NCI-H748 treated with DMSO at 0.1 percent for 48 hours (cell line): ENCODE results near the gene TXNRD1.
"Not testable (repeated sequence)": the region's sequence is repeated elsewhere in the genome, so short reads cannot be mapped to it uniquely, and the experiment has no call there.

Source experiments
- DNase-seq: peaks from one replicate; lab custom pipeline; 2025; lab: John Stamatoyannopoulos, UW

Gene TXNRD1

DNA sequence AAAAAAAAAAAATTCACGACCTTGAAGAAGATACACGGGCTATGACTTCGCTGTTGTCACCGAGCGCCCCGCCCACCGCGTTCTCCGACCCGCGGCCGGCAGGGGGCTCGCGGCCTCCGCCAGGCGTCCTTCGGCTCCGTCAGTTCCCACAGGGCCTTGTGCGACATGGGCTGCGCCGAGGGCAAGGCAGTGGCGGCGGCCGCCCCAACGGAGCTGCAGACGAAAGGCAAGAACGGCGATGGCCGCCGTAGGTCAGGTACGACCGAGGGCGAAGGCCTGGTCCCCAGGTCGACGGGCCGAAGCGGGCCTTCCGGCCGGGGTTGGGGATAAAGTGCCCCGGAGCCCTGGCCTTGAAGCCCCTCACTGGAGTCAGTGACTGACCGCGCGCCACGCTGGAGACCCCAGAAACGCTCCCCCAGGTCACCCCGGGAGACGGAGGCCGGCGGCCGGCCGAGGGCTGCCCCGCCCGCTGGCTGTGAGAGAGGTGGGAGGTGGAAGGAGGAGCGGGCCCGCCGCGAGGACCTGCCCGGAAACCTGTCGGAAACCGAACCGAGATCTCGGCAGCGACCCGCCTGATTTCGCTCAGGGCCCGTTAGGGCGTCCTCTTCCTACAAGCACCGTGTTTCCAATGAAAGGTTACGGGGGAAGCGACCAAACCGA is at the start of gene TXNRD1:
TXNRD1 (plus strand) TSS at position 142 of the 660 bp plus-strand sequence; CDS start at position 166, 24 bp downstream.
- DNase-seq: no peak

DNA sequence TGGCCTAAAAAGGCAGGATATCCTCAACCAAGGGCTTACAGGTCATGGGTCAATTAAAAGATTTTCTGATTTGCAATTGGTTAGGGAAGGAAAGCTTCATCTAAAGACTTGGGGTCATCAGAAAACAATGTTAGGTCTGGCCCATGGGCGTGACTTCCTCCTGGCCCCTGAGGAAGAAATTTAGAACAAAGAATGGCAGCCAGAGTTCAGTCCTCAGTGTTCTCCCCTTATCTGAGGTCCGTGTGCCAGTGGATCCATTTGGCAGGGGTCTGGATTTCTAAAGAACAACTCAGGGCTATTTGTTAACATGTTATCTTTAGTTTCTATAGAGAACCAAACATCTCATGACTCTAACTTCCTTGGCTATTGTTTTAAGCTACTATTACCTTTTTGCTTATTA is 49.8 kb upstream of the TXNRD1 start:
- DNase-seq: no peak

DNA sequence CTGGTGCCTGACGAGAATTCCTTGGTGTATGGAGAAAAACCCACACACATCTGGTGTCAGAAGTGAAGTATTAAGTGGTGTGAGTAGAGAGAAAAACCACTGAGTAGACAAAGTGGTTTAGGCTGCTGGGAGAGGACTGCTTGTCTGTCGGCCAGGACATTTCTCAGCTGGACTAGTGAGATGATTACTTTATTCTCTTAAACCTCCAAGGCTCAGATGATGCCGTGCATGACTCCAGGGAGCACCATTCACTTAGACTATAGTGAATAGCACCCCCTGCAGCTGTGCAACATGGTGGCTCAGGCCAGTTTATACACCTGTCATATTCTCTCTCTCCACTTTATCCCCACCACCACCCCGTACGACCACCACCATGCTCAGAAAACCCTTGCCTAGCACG is 49.1 kb upstream of the TXNRD1 start:
- DNase-seq: no peak

DNA sequence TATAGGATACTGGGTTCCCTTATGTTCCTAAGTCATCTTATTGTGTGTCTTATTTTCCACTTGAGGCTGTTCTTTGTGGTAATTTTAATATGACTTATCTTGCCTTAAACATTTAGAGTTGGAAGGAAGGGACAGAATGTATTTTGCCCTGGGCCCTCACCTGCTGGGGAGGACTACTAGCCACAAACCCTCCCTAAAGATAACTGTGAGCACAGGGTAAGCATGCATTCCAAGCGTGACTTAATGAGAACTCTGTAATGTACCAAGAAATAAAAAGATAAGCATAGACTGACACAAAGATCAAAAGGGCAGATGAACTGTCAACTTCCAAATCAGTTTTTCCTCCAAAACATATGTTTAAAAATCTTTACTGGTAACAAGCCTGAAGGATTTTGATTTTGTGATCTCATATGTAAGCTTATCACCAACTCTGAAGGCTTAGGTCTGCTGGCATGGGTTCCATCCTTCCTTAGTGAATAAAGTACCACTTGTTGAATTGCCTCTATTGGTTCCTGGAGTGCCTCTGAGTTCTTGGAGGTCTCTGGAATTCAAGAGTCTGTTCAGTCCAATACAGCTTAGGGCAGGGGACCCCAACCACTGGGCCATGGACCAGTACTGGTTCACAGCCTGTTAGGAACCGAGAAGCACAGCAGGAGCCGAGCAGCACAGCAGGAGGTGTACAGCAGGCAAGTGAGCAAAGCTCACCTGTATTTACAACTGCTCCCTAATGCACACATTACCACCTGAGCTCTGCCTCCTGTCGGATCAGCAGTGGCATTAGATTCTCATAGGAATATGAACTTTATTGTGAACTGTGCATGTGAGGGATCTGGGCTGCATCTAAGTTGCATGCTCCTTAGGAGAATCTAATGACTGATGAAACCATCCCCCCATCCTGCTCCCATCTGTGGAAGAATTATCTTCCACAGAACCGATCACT is 47.8 kb upstream of the TXNRD1 start:
- DNase-seq: no peak

DNA sequence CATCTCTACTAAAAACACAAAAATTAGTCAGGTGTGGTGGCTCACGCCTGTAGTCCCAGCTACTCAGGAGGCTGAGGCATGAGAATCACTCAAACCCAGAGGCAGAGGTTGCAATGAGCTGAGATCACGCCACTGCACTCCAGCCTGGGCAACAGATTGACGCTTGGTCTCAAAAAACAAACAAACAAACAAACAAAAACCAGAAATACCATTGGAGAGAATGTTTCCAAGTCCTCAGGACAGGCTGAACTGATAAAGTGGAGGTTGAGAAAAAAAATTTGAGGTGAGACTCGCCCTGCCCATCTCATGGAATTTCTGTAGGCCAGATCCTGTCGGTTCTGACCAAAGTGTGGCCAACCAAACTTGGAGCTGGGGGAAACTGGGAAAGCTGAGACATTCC is 47.0 kb upstream of the TXNRD1 start:
- DNase-seq: no peak

DNA sequence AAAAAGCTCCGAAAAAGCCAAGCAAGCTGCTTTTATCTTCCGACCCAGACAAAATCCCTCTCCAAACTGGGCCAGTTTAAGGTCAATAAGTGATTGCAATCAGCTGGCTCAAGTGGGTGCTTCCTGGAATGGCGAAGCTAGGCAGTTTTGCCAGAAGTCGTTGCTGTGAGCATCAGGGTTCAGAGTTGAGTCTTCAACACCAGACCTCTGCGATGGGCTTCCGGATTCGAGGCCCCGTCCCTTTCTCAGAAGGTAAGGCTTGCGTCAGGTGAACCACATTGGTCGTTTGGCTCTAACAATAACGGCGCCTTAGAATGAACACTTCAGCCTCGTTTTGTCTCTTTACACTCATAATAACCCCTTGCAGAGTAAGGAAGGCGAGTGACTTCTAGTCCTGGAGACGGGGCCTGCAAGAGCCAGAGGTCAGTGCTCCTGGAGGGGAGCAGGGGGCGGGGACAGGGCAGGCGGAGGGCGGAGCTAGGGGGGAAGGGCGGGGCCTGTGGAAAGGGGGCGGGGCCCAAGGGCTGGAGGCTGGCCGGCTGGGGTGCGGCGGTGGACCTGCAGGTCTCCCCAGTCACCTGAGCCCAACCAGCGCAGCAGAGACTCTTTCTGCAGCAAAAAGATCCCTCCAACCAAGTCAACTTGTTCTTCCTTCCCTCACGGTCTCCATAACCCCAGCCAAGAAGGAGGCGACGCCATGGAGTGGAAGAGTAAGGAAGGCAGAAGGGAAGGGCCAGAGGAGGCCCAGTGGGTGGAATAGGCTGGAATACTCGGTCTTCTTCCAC is 43.6 kb upstream of the TXNRD1 start:
- DNase-seq: no peak

DNA sequence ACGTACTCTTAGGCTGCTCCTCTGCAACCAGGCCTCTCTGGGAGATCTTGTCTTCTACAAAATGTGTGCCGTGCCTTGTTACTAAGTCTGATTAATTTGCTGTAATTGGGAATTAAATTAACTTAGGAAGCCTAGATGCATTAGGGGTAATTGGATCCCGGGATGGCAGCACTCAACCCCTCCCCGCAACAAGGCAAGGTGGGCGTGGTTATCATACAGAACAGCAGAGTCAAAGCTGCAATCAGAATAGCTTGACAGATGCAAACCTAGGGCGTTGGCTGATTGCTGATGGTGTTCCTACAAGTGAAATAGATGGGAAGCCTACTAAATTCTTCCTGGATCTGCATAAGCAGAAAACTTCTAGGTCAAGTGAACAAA is 43.0 kb upstream of the TXNRD1 start:
- no peak for DNase-seq

DNA sequence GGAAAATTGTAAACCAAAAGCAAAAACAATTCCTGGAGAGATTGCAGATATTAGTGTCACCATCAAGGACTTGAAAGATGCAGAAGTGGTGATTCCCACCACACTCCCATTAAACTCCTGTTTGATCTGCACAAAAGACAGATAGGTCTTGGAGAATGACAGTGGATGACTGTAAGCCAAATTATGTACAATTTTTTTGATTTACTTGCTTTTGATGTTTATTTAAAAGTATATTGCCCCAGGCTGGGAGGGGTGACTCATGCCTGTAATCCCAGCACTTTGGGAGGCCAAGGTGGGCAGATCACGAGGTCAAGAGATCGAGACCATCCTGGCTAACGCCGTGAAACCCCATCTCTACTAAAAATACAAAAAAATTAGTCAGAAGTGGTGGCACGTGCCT is 41.8 kb upstream of the TXNRD1 start:
- not testable (repeated sequence) for DNase-seq

DNA sequence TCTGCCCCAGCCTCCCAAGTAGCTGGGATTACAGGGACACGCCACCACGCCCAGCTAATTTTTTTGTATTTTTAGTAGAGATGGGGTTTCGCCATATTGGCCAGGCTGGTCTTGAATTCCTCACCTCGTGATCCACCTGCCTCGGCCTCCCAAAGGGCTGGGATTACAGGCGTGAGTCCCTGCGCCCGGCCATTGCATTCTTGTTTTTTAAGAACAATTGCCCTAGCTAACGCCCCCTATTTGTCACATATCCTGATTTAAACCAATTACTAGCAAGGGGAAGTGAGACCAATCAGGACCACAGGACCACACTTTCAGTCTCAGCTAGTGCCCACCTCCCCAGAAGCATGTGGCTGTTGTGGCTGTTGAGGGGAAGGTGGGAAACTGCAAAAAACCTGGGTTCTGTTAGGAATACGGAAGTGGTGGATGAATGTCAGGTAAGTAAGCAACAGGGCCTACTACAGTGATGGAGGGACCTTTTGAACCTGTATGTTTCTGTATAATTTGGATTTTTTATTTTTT is 39.8 kb upstream of the TXNRD1 start:
- no peak for DNase-seq

DNA sequence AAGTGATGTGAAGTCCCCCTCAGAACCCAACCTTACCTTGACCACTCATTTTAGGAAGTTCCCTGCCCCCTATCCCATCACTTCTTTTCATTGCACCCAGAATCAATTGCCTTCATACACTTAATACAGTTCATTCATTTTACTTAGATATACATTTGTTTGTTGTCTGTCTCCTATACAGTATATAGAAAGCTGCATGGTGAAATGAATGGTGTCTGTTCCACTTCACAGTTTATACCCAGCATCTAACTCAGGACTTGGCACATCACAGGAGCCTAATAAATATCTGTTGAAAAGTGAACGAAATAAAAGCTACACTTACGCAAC is 38.3 kb upstream of the TXNRD1 start:
- DNase-seq: no peak

DNA sequence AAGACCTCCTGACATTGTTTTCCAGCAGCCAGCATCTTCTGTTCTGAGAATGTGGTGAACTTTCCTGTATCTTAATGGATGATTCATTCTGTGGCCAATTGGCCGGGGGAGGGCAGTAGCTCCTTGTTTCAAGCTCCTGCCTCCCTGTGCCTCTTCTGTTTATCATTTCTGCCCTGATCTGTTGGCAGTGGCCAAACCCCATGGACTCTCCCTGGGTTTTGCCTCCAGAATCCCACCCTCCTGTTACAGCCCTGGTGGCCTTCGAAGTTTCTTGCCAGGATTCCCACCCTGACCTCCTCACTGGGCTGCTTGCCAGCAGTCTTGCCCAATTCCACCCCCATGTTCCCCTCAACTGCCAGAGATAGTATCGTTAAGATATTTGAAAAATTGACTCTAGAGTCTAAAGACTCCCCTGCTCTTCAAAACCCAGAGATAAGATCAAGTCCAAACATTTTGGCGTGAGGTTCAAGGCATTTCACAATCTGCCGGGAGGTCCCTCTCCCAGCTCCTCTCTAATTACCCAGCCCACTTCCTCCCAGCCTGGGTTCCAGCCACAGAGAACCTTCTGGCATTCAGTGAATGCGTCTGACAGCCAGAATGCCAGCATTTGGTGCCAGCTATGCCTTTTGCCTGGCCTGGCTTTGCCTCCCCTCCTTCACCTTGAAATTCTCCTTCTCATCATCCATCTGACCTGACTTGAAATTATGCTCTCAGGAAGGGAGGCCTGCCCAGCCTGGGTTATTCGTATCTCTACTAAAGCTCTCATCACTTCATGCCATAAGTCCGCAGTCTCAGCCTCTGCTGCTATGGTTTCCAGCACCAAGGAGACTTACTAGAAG is 37.7 kb upstream of the TXNRD1 start:
- no peak for DNase-seq

DNA sequence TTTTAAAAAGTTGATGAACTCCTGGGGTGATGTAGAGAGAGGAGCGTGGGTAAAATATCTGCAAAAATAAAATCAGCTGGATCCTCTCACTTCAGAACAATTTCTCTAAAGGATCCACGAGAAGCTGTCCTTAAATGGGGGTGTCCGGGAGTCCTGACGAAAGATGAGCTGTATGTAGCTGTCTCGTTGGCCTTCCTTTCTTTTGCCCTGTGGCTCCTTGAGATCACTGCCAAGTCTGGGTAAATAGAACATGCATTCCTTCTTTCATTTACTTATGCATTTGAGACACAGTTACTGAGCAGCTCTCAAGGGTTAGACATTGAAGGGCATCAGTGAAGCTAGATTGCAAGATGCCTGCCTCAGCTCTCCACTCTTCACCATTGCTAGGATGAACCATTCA is 35.2 kb upstream of the TXNRD1 start:
- DNase-seq: no peak

DNA sequence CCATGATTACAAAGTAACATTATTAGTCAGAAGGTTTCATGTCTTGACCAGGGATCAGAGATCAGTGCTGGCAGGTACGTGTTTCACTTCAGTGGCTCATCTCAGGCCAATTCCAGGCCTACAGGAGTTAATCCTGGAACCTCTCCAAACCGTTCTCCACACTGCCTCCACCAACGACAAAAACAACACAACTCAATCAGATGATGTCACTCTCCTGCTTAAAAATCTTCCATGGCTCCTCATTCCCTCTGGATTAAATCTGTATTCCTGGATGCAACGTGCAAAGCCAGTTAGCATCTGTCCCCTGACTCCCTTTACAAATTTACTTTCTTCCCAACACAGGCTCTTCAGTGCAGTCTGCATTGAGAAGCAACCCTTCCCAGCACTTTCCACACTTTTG is 34.3 kb upstream of the TXNRD1 start:
- DNase-seq: no peak

DNA sequence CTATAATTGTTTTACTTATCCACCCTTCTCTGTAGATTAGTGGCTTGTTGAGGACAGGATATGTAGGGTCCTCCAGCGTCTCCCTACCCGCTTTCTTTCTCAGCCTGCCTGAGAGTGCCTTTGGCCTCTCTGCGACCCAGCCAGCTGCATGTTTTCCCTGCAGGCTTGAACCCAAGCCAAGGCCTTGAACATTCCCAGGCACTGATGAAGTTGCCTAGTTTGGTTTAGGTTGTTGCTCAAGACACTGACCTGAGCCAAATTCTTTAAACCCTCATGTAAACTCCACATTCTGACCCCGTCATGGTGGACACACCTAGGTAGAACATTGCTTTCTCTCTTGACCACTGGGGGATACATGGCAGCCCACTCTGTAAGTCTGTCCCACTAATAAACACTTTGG is 33.4 kb upstream of the TXNRD1 start:
- no peak for DNase-seq

DNA sequence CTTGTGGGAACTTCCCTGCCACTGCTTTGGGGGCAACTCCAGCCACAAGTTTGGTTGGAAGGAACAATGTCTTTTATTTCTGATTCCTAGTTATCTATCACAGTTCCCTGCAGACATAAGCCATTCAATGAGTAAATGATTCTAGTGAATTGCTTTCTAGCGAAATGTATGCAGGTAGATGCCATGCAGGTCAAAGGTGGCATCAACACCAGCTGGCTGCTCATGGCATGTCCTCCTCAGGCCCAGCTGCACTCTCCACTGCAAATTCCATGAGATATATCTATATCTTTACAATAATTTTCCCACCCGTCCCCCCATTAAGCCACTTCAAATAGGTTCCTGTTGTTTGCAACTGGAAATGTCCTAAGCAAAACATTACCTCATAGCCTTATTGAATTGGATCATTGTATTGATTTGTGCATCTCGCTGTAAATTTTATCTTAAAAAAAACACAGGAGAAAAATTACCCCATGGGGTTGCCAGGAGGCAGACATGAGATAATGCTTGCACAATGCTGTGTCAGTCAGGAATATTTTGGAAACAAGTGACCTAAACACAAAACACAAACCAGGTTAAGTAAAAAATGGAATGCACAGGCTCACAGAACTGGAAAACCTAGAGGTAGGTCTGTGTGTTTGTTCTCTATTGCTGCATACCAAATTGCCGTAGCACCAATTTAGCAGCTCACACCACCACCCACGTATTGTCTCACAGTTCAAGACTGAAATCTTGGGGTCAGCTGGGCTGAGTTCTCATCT is 32.8 kb upstream of the TXNRD1 start:
- DNase-seq: no peak

DNA sequence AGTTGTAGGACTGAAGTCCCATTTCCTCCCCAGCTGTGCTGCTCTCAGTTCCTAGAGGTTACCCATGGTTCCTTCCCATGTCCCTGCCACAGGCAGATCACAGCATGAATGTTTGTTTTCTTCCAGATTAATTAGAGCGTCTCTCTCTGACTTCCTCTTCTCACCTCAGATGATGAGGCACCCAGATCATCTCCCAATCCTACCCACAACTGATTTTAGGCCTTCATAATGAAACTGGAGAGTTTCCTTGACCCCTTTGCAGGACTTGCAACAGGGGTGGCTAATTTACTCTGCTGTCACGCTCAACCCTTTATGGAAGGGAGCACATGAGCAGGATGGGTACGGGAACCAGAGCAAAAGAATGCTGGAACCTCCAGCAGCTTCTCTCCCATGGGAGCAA is 32.1 kb upstream of the TXNRD1 start:
- DNase-seq: no peak

DNA sequence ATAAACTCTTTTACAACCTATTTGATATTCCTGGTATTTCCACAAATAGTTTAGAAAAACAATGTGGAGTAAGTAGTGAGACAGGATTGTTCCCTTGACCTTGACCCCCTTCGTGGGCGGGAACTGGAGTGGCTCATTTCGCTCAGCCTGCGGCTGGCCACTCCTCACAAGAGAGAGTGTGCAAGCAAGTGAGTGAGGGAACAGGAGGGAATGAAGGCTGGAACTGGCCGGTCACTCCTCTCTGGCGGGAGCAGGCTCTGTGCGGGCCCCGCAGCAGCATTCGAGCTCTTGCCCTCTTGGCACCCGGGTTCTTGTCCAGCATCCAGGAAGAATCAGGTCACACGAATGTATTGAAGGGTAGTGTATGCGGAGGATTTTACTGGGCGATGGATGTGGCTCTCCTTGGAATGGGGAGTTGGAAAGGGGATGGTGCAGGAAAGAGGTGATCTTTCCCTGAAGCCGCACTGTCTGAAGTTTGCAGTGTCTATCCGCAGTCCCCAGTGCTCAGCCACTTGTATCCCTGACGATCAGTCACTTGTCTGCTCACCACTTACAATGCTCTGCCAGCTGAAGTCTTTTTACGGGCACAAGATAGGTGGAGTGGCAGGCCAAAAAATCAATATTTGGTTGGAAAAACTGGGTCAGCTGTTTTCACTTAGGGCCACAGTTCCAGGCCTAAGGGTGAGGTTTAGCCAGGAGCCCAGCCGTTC is 28.0 kb upstream of the TXNRD1 start:
- DNase-seq: no peak

DNA sequence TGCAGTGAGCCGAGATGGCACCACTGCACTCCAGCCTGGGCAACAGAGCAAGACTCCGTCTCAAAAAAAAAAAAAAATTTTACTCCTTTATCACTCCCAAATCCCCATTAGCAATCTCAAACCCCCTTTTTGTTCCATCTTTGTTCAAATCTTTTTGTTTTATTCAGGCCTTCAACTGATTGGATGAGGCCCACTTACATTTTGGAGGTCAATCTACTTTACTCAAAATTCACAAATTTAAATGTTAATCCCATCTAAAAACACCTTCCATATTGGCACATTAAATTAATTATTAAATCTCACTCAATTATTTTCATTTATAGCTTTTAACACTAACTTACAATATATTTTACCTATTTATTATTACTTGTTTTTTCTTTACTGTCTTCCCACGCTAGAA is 27.0 kb upstream of the TXNRD1 start:
- no peak for DNase-seq

DNA sequence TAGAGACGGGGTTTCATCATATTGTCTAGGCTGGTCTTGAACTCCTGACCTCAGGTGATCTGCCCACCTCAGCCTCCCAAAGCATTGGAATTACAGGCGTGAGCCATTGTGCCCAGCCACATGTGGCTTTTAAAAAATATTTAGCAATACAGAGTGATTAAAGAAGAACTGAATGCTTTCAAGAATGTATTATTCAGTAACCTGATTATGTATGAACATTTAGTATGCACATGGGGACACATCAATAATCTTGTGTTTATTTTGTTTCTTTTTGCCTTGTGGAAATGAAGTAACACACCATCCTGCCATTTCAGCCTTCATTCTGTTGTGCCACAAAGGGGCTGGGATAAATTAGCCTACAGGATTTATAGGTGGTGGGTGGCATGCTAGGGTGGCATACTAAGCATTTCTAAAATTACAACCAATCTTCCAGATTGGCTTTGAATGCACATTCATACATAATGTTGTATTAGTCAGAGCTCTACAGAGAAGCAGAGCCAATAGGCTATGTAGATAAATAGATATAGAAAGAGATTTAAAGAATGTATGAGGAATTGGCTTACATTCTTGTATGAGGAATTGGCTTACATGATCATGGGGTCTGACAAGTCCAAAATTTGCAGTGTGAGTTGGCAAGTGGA is 25.5 kb upstream of the TXNRD1 start:
- no peak for DNase-seq

DNA sequence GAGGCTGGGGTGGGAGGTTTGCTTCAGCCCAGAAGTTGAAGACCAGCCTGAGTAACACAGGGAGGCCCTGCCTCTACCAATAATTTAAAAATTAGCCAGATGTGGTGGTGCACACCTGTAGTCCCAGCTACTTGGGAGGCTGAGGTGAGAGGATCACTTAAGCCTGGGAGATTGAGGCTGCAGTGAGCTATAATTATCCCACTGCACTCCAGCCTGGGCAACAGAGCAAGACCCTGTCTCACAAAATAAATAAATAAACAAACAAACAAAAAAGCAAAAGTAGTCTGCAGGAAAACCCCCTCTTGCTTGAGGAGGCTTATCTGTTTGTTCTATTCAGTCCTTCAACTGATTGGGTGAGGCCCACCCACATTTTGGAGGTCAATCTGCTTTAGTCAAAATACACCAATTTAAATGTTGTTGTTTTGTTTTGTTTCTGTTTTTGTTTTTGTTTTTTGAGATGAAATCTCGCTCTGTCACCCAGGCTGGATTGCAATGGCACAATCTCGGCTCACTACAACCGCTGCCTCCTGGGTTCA is 24.9 kb upstream of the TXNRD1 start:
- DNase-seq: no peak
